Effector memory CD4-positive, alpha-beta T cell (primary cell): Measurements from ENCODE around the gene GALNTL6.

Experiments used
- DNase-seq, 3 donors: peaks; one replicate each; pipeline ENCODE4 v3.0.0-alpha.2; 2020
- H3K27ac ChIP-seq: 2 replicates; pipeline ENCODE4 v1.7.0; 2013; ENCODE audit warnings: mild to moderate bottlenecking, low read length, moderate library complexity; ENCODE audit not compliant: insufficient read depth, poor library complexity, severe bottlenecking
- H3K27me3 ChIP-seq: replicated peaks from 2 replicates; pipeline ENCODE4 v1.7.0; 2013; ENCODE audit warnings: mild to moderate bottlenecking, low read length; ENCODE audit not compliant: insufficient read depth, control insufficient read depth, poor library complexity, severe bottlenecking
- H3K36me3 ChIP-seq: 2 replicates; pipeline ENCODE4 v1.7.0; 2013; ENCODE audit warnings: mild to moderate bottlenecking, low read length, moderate library complexity; ENCODE audit not compliant: control insufficient read depth, insufficient read depth
- H3K4me1 ChIP-seq: 2 replicates; pipeline ENCODE4 v1.7.0; 2013; ENCODE audit warnings: low read length, mild to moderate bottlenecking; ENCODE audit not compliant: control insufficient read depth, insufficient read depth, poor library complexity, severe bottlenecking
- H3K4me3 ChIP-seq: 2 replicates; pipeline ENCODE4 v1.7.0; 2013; ENCODE audit warnings: low read length, low read depth, mild to moderate bottlenecking; ENCODE audit not compliant: insufficient read depth, poor library complexity, severe bottlenecking
- H3K9me3 ChIP-seq: 2 replicates; pipeline ENCODE4 v1.7.0; 2013; ENCODE audit warnings: mild to moderate bottlenecking, low read length, moderate library complexity; ENCODE audit not compliant: control insufficient read depth

The GALNTL6 gene

DNA sequence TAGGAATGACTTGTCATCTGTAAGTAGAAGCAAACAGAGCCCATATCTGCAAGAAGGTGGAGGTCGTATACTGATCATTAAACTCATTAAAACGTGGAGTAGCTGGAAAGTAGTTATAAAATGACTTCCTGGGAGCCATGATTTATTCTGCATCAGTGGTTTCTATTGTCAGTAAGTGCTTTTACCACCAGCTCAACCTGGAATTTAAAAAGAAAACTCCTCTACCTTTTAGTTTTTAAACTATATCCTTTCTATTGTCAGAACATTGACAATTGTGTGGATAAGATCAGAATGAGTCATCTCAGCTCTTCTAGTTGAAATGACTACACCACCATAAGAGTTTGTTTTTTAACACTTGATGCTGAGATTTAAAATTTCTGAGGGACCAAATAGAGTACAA lies 704.2 kb downstream of the GALNTL6 start:
- H3K36me3 ChIP-seq, result no peaks in the 10 kb centered on the region
- no peak for DNase-seq
- no peak overlapping the region for H3K4me3 ChIP-seq
- no peaks in the 10 kb centered on the region for H3K9me3 ChIP-seq
- H3K27me3 ChIP-seq, result no peaks in the 10 kb centered on the region
- no peak overlapping the region for H3K27ac ChIP-seq
- no peaks in the 10 kb centered on the region for H3K4me1 ChIP-seq

DNA sequence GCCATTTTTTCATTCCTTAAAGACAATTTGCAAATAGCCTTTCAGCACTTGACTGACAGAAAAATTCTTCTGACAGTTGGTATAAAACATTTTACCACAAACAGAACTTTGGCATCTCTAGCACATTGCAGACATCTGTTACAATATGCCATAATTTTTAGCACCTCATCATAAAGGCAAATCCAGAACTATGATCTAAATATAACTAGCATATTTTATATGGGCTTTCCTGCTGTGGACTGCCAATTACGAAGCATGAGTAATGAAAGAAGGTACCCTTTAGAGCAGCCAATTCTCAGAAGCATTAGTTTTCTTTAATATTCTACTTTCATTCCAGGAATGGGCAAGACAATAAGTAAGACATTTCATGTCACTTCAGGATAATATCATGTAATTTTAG lies 708.0 kb downstream of the GALNTL6 start:
- H3K36me3 ChIP-seq, result no peaks in the 10 kb centered on the region
- no peaks in the 10 kb centered on the region for H3K9me3 ChIP-seq
- H3K27ac ChIP-seq, result no peak overlapping the region
- H3K4me1 ChIP-seq, result no peaks in the 10 kb centered on the region
- H3K27me3 ChIP-seq, result no peaks in the 10 kb centered on the region
- H3K4me3 ChIP-seq, result no peak overlapping the region
- DNase-seq, result no peak

DNA sequence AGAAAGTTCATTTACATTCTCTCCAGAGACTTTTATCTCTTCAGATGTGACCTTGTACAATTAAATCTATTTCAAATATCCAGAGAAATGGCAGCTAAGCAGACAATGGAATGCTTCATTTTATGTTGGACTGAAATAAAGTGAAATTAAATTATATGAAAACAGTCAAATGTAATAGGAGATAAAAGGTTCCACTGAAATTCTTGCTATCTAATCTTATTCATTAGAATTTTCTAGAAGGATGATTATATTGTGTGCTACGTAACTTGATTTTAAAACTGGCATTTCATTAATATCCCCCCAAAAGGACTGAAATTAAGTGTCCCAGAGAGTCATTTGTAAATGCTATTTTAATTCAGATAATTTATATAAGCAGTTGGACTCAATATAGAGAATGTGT lies 708.5 kb downstream of the GALNTL6 start:
- H3K9me3 ChIP-seq, result no peaks in the 10 kb centered on the region
- no peak overlapping the region for H3K4me3 ChIP-seq
- no peaks in the 10 kb centered on the region for H3K4me1 ChIP-seq
- H3K36me3 ChIP-seq, result no peaks in the 10 kb centered on the region
- no peak overlapping the region for H3K27ac ChIP-seq
- no peak for DNase-seq
- H3K27me3 ChIP-seq, result no peaks in the 10 kb centered on the region

DNA sequence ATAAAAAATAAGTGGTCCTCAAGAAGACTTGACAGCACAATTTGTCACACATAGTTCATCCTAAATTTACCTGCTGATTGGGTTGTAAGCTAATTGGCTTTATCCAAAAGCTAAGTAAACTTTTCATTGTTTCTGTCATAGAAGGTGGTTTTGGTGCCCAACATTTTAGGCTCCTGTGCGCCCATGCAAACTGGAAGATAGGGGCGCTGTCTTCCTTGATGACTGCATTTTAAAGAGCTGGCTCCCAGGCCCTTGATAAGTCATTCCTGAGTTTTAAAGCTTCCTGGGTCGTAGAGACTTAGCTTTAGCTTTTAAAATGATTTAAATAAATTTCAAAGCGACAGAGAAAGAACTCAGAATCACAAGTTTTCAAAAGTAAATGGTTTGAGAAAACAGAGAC lies 730.0 kb downstream of the GALNTL6 start:
- Histone ChIP-seq H3K27me3 (no peaks in the 10 kb centered on the region), H3K9me3 (no peaks in the 10 kb centered on the region), H3K27ac (no peak overlapping the region), H3K4me3 (no peak overlapping the region), H3K36me3 (no peaks in the 10 kb centered on the region), H3K4me1 (no peaks in the 10 kb centered on the region)
- no peak for DNase-seq

DNA sequence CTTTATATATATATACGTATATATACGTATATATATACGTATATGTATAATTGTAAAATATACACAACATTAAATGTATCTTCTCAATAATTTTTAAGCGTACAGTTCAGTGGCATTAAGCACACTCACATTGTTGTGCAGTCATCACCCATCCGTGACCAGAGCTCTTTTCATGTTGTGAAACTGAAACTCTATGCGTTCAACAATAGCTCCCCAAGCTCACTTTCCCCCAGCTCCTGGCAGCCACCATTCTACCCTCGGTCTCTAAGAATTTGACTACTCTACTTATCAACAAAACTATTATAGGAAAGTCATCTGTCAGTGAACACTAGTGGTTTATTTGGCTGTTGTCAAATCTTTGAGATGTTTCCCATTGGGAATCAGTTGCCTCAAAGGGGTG lies 733.6 kb downstream of the GALNTL6 start:
- no peak overlapping the region for H3K4me3 ChIP-seq
- no peaks in the 10 kb centered on the region for H3K36me3 ChIP-seq
- no peak for DNase-seq
- no peaks in the 10 kb centered on the region for H3K27me3 ChIP-seq
- H3K27ac ChIP-seq, result no peak overlapping the region
- no peaks in the 10 kb centered on the region for H3K4me1 ChIP-seq
- H3K9me3 ChIP-seq, result no peaks in the 10 kb centered on the region

DNA sequence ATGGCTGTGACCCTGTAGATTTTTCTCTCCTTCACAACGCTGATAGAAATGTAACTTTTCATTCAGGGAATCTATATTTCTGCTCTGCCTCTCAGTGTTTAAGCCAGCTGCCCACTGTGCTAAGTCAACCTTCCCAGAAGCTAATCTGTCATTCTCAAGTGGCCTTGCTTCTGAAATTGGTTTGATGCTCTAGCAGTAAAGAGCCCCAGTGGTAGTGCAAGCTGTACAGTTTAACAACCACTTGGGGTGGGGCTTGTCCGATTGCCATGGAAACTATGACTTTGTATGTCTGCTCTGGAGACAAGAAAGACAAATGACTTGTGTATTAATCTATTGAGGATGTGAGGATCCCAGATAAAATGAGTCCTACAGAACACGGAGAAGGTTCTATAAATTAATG lies 734.5 kb downstream of the GALNTL6 start:
- no peak overlapping the region for H3K27ac ChIP-seq
- no peaks in the 10 kb centered on the region for H3K9me3 ChIP-seq
- no peaks in the 10 kb centered on the region for H3K4me1 ChIP-seq
- no peak overlapping the region for H3K4me3 ChIP-seq
- H3K36me3 ChIP-seq, result no peaks in the 10 kb centered on the region
- DNase-seq, result no peak
- no peaks in the 10 kb centered on the region for H3K27me3 ChIP-seq

DNA sequence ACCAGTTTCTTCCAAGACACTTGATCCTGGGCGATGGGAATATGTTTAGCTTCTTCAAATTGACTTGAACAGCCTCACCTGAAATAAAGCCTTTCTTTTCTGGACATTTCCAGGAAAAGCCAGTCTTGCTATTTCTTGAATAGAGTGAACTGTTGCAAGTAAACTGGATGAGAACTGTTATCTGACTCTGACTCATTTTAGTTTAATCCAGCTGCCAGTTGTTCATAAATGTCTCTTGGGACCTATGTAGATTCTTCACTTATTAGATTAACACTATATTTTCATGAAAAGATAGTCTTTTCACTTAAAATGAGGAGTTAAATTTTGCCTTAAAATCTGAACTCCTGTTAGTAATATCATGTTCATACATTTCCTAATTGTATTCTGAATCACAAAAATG lies 740.0 kb downstream of the GALNTL6 start:
- Histone ChIP-seq H3K27me3 (no peaks in the 10 kb centered on the region), H3K4me1 (no peaks in the 10 kb centered on the region), H3K36me3 (no peaks in the 10 kb centered on the region), H3K9me3 (no peaks in the 10 kb centered on the region), H3K27ac (no peak overlapping the region), H3K4me3 (no peak overlapping the region)
- no peak for DNase-seq

DNA sequence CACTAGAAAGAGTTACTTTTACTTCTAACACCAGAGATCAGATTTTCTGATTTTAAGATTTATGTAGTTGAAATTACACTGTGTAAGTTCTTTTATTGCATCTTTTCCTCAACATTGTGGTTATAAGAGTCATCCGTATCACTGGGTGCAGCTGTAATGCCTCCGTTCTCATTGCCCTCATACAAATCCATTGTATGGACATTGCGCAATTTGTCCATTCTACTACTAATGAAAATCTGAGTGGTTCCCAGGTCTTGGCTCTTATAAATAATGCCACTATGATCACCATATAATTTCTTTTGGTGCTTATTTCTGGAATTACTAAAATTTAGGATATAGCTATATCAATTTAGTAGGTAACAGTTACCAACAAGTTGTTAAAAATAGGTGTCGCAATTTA lies 741.4 kb downstream of the GALNTL6 start:
- Histone ChIP-seq H3K4me1 (no peaks in the 10 kb centered on the region), H3K27me3 (no peaks in the 10 kb centered on the region)
- DNase-seq, result no peak

DNA sequence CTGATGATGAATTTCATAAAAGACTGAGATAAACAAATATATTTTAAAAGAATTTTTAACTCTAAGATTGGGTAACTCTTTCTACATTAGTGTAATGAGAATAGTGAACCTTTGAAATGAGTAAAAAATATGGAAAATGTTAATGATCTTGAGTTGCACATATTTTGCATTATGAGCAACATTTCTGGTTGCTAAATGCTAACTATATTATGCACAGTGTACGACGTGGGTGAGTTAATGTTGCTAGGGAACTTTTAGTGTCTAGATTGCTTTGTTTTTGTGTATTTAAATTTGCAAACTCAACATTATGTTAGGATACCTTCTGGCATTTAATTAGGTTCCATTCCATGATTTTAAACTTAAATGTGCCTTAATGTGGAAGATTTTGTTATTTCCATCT lies 742.5 kb downstream of the GALNTL6 start:
- H3K36me3 ChIP-seq, result no peaks in the 10 kb centered on the region
- no peak for DNase-seq
- no peaks in the 10 kb centered on the region for H3K27me3 ChIP-seq
- no peaks in the 10 kb centered on the region for H3K4me1 ChIP-seq
- H3K9me3 ChIP-seq, result no peaks in the 10 kb centered on the region
- H3K27ac ChIP-seq, result no peak overlapping the region
- no peak overlapping the region for H3K4me3 ChIP-seq

More for the DNA sequence above, 741.4 kb downstream of the GALNTL6 start:
- no peak overlapping the region for H3K27ac ChIP-seq
- H3K4me3 ChIP-seq, result no peak overlapping the region
- H3K9me3 ChIP-seq, result no peaks in the 10 kb centered on the region
- H3K36me3 ChIP-seq, result no peaks in the 10 kb centered on the region

DNA sequence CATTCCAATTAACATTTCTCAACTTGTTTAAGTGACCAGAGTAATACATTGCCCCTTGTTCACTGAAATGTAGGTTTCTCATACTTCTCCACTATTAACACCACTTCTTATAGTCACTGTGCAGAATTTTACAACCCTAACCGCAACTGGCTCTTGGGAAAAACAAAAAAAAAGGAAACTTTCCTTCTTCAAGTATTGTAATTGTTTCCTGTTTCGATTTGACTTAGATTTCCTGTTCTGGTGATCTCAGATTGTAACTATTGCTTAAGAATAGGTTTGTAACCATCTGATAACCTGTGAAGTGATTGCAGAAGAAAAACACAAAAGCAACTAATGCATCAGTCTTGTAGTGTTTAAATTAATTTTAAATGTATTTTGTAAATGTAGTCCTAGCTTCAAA lies 760.7 kb downstream of the GALNTL6 start:
- Histone ChIP-seq H3K27ac (no peak overlapping the region), H3K9me3 (no peaks in the 10 kb centered on the region), H3K4me1 (no peaks in the 10 kb centered on the region), H3K36me3 (no peaks in the 10 kb centered on the region), H3K27me3 (no peaks in the 10 kb centered on the region), H3K4me3 (no peak overlapping the region)
- DNase-seq, result no peak

DNA sequence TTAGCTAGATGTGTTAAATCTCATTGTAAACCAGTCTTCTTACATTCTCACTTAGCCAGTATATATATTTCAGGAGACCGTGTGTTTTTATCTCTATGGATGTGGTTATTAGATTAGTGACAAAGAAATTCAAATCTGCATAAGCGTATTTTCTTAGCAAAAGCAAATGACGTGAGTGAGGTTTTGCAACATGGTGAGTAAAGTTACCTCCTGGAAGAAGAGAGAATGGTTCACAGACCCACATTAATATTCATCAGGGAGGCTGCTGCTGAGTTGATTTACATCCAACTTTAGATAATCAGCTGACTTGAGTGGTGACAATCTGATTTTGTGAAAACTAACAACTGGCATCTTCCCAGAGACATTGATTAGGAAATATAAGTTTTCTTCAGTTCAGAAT lies 765.5 kb downstream of the GALNTL6 start:
- H3K4me1 ChIP-seq, result no peaks in the 10 kb centered on the region
- H3K27me3 ChIP-seq, result no peaks in the 10 kb centered on the region
- H3K36me3 ChIP-seq, result no peaks in the 10 kb centered on the region
- H3K27ac ChIP-seq, result no peak overlapping the region
- H3K9me3 ChIP-seq, result no peaks in the 10 kb centered on the region
- no peak overlapping the region for H3K4me3 ChIP-seq
- no peak for DNase-seq
